ENCODE measurements around the gene TENM3.

The TENM3 gene

GRCh38 chr4:182653596-182653995, 410.4 kb downstream of the TENM3 start:
- H3K27me3 ChIP-seq (ENCODE audit: insufficient read depth, low read length): no peaks in the 10 kb centered on the region
- no peaks in the 10 kb centered on the region for H3K4me1 ChIP-seq (ENCODE audit: control insufficient read depth, insufficient read depth, low read length, unreplicated experiment)

GRCh38 chr4:182655340-182655739, 412.1 kb downstream of the TENM3 start:
- H3K36me3 ChIP-seq (ENCODE audit: insufficient read depth, low read length): no peaks in the 10 kb centered on the region
- H3K79me2 ChIP-seq (ENCODE audit: control insufficient read depth, insufficient read depth, low read length, unreplicated experiment): no peaks in the 10 kb centered on the region

More at GRCh38 chr4:182653596-182653995, 410.4 kb downstream of the TENM3 start:
- H3K4me3 ChIP-seq (ENCODE audit: low read depth, low read length): no peak overlapping the region
- H2AFZ ChIP-seq (ENCODE audit: low read length, unreplicated experiment): no peak overlapping the region
- no peaks in the 10 kb centered on the region for H3K79me2 ChIP-seq (ENCODE audit: control insufficient read depth, insufficient read depth, low read length, unreplicated experiment)
- no peak overlapping the region for H3K27ac ChIP-seq (ENCODE audit: low read depth, low read length)
- H3K36me3 ChIP-seq (ENCODE audit: insufficient read depth, low read length): no peaks in the 10 kb centered on the region

GRCh38 chr4:182662551-182662950, 419.3 kb downstream of the TENM3 start:
- Histone ChIP-seq H3K36me3 (ENCODE audit: insufficient read depth, low read length) (no peaks in the 10 kb centered on the region), H3K79me2 (ENCODE audit: control insufficient read depth, insufficient read depth, low read length, unreplicated experiment) (no peaks in the 10 kb centered on the region), H3K27me3 (ENCODE audit: insufficient read depth, low read length) (no peaks in the 10 kb centered on the region), H3K4me1 (ENCODE audit: control insufficient read depth, insufficient read depth, low read length, unreplicated experiment) (no peaks in the 10 kb centered on the region), H2AFZ (ENCODE audit: low read length, unreplicated experiment) (no peak overlapping the region), H3K4me3 (ENCODE audit: low read depth, low read length) (no peak overlapping the region), H3K27ac (ENCODE audit: low read depth, low read length) (no peak overlapping the region)

More at GRCh38 chr4:182655340-182655739, 412.1 kb downstream of the TENM3 start:
- H2AFZ ChIP-seq (ENCODE audit: low read length, unreplicated experiment): no peak overlapping the region
- H3K4me3 ChIP-seq (ENCODE audit: low read depth, low read length): no peak overlapping the region
- no peaks in the 10 kb centered on the region for H3K4me1 ChIP-seq (ENCODE audit: control insufficient read depth, insufficient read depth, low read length, unreplicated experiment)
- H3K27ac ChIP-seq (ENCODE audit: low read depth, low read length): no peak overlapping the region
- no peaks in the 10 kb centered on the region for H3K27me3 ChIP-seq (ENCODE audit: insufficient read depth, low read length)

GRCh38 chr4:182671231-182671630, 428.0 kb downstream of the TENM3 start:
- no peaks in the 10 kb centered on the region for H3K27me3 ChIP-seq (ENCODE audit: insufficient read depth, low read length)
- no peaks in the 10 kb centered on the region for H3K36me3 ChIP-seq (ENCODE audit: insufficient read depth, low read length)
- no peak overlapping the region for H3K27ac ChIP-seq (ENCODE audit: low read depth, low read length)
- H3K4me1 ChIP-seq (ENCODE audit: control insufficient read depth, insufficient read depth, low read length, unreplicated experiment): no peaks in the 10 kb centered on the region
- H3K79me2 ChIP-seq (ENCODE audit: control insufficient read depth, insufficient read depth, low read length, unreplicated experiment): no peaks in the 10 kb centered on the region
- no peak overlapping the region for H3K4me3 ChIP-seq (ENCODE audit: low read depth, low read length)
- no peak overlapping the region for H2AFZ ChIP-seq (ENCODE audit: low read length, unreplicated experiment)

GRCh38 chr4:182671749-182672148, 428.5 kb downstream of the TENM3 start:
- H3K27me3 ChIP-seq (ENCODE audit: insufficient read depth, low read length): no peaks in the 10 kb centered on the region
- no peaks in the 10 kb centered on the region for H3K79me2 ChIP-seq (ENCODE audit: control insufficient read depth, insufficient read depth, low read length, unreplicated experiment)
- no peak overlapping the region for H3K4me3 ChIP-seq (ENCODE audit: low read depth, low read length)
- no peaks in the 10 kb centered on the region for H3K4me1 ChIP-seq (ENCODE audit: control insufficient read depth, insufficient read depth, low read length, unreplicated experiment)
- H2AFZ ChIP-seq (ENCODE audit: low read length, unreplicated experiment): no peak overlapping the region
- no peaks in the 10 kb centered on the region for H3K36me3 ChIP-seq (ENCODE audit: insufficient read depth, low read length)
- no peak overlapping the region for H3K27ac ChIP-seq (ENCODE audit: low read depth, low read length)

- Histone ChIP-seq H3K4me1 (ENCODE audit: control insufficient read depth, insufficient read depth, low read length, unreplicated experiment) (no peaks in the 10 kb centered on the region), H3K27me3 (ENCODE audit: insufficient read depth, low read length) (no peaks in the 10 kb centered on the region), H3K36me3 (ENCODE audit: insufficient read depth, low read length) (no peaks in the 10 kb centered on the region), H3K79me2 (ENCODE audit: control insufficient read depth, insufficient read depth, low read length, unreplicated experiment) (no peaks in the 10 kb centered on the region), H3K27ac (ENCODE audit: low read depth, low read length) (no peak overlapping the region), H3K4me3 (ENCODE audit: low read depth, low read length) (no peak overlapping the region), H2AFZ (ENCODE audit: low read length, unreplicated experiment) (no peak overlapping the region)
Observed at GRCh38 chr4:182678590-182678989, 435.4 kb downstream of the TENM3 start.

GRCh38 chr4:182679533-182679932, 436.3 kb downstream of the TENM3 start:
- no peak overlapping the region for H2AFZ ChIP-seq (ENCODE audit: low read length, unreplicated experiment)
- H3K27ac ChIP-seq (ENCODE audit: low read depth, low read length): no peak overlapping the region
- H3K27me3 ChIP-seq (ENCODE audit: insufficient read depth, low read length): no peaks in the 10 kb centered on the region

GRCh38 chr4:182680234-182680653, 437.0 kb downstream of the TENM3 start:
- no peaks in the 10 kb centered on the region for H3K36me3 ChIP-seq (ENCODE audit: insufficient read depth, low read length)
- no peak overlapping the region for H3K4me3 ChIP-seq (ENCODE audit: low read depth, low read length)
- H2AFZ ChIP-seq (ENCODE audit: low read length, unreplicated experiment): no peak overlapping the region
- H3K27me3 ChIP-seq (ENCODE audit: insufficient read depth, low read length): no peaks in the 10 kb centered on the region
- H3K4me1 ChIP-seq (ENCODE audit: control insufficient read depth, insufficient read depth, low read length, unreplicated experiment): no peaks in the 10 kb centered on the region
- H3K79me2 ChIP-seq (ENCODE audit: control insufficient read depth, insufficient read depth, low read length, unreplicated experiment): no peaks in the 10 kb centered on the region
- no peak overlapping the region for H3K27ac ChIP-seq (ENCODE audit: low read depth, low read length)

More at GRCh38 chr4:182679533-182679932, 436.3 kb downstream of the TENM3 start:
- Histone ChIP-seq H3K79me2 (ENCODE audit: control insufficient read depth, insufficient read depth, low read length, unreplicated experiment) (no peaks in the 10 kb centered on the region), H3K4me3 (ENCODE audit: low read depth, low read length) (no peak overlapping the region), H3K4me1 (ENCODE audit: control insufficient read depth, insufficient read depth, low read length, unreplicated experiment) (no peaks in the 10 kb centered on the region), H3K36me3 (ENCODE audit: insufficient read depth, low read length) (no peaks in the 10 kb centered on the region)

GRCh38 chr4:182683661-182684060, 440.5 kb downstream of the TENM3 start:
- no peak overlapping the region for H2AFZ ChIP-seq (ENCODE audit: low read length, unreplicated experiment)
- H3K27ac ChIP-seq (ENCODE audit: low read depth, low read length): no peak overlapping the region
- H3K4me1 ChIP-seq (ENCODE audit: control insufficient read depth, insufficient read depth, low read length, unreplicated experiment): no peaks in the 10 kb centered on the region
- no peak overlapping the region for H3K4me3 ChIP-seq (ENCODE audit: low read depth, low read length)
- no peaks in the 10 kb centered on the region for H3K27me3 ChIP-seq (ENCODE audit: insufficient read depth, low read length)
- H3K79me2 ChIP-seq (ENCODE audit: control insufficient read depth, insufficient read depth, low read length, unreplicated experiment): no peaks in the 10 kb centered on the region
- no peaks in the 10 kb centered on the region; the same call in 1 of the 2 replicates for H3K36me3 ChIP-seq (ENCODE audit: insufficient read depth, low read length)

- Histone ChIP-seq H3K27ac (ENCODE audit: low read depth, low read length) (no peak overlapping the region), H3K4me1 (ENCODE audit: control insufficient read depth, insufficient read depth, low read length, unreplicated experiment) (no peaks in the 10 kb centered on the region), H3K79me2 (ENCODE audit: control insufficient read depth, insufficient read depth, low read length, unreplicated experiment) (no peaks in the 10 kb centered on the region), H3K36me3 (ENCODE audit: insufficient read depth, low read length) (no peaks in the 10 kb centered on the region; the same call in 1 of the 2 replicates), H3K4me3 (ENCODE audit: low read depth, low read length) (no peak overlapping the region), H2AFZ (ENCODE audit: low read length, unreplicated experiment) (no peak overlapping the region), H3K27me3 (ENCODE audit: insufficient read depth, low read length) (no peaks in the 10 kb centered on the region)
Observed at GRCh38 chr4:182684796-182685195, 441.6 kb downstream of the TENM3 start.

- Histone ChIP-seq H2AFZ (ENCODE audit: low read length, unreplicated experiment) (no peak overlapping the region), H3K27ac (ENCODE audit: low read depth, low read length) (no peak overlapping the region), H3K79me2 (ENCODE audit: control insufficient read depth, insufficient read depth, low read length, unreplicated experiment) (no peaks in the 10 kb centered on the region), H3K4me1 (ENCODE audit: control insufficient read depth, insufficient read depth, low read length, unreplicated experiment) (no peaks in the 10 kb centered on the region), H3K4me3 (ENCODE audit: low read depth, low read length) (no peak overlapping the region), H3K36me3 (ENCODE audit: insufficient read depth, low read length) (no peaks in the 10 kb centered on the region; the same call in 1 of the 2 replicates), H3K27me3 (ENCODE audit: insufficient read depth, low read length) (no peaks in the 10 kb centered on the region)
Observed at GRCh38 chr4:182688081-182688480, 444.9 kb downstream of the TENM3 start.
